Aorta (tissue), 5 donors: ENCODE data around the gene SLC39A11. TPM values are rescaled to one million over a fixed set of nuclear protein-coding genes. Genes with fewer than 3 reads are reported as not detected.

ENCODE experiments used
- ATAC-seq: fragments of 200-7000 bp; cut with Tn5 transposase; one replicate; pipeline ENCODE4 v1.9.1; 2022; ENCODE audit warnings: moderate library complexity; ENCODE audit not compliant: low FRiP score
- DNase-seq, 2 donors: peaks; one replicate each; pipeline ENCODE4 v3.0.0-alpha.2; 2020
- H3K27ac ChIP-seq, 2 donors: one replicate each; pipeline ENCODE4 v1.5.1; 2013; ENCODE audit warnings: low read length in 2 of 2, mild to moderate bottlenecking in 2 of 2, moderate library complexity in 2 of 2, control low read depth in 1 of 2, inconsistent platforms in 1 of 2, low read depth in 1 of 2
- H3K27me3 ChIP-seq, 2 donors: one replicate each; pipeline ENCODE4 v1.6.1; 2013; ENCODE audit warnings: control low read depth in 1 of 2, low read length in 1 of 2, mild to moderate bottlenecking in 1 of 2, moderate library complexity in 1 of 2; ENCODE audit not compliant: insufficient read depth in 2 of 2, control insufficient read depth in 1 of 2
- H3K36me3 ChIP-seq, 2 donors: one replicate each; pipeline ENCODE4 v1.6.1; 2013; ENCODE audit warnings: control low read depth in 1 of 2, low read length in 1 of 2, mild to moderate bottlenecking in 1 of 2; ENCODE audit not compliant: insufficient read depth in 2 of 2, control insufficient read depth in 1 of 2
- H3K4me1 ChIP-seq, 2 donors: one replicate each; pipeline ENCODE4 v1.6.1; 2013; ENCODE audit warnings: low read length in 2 of 2, control low read depth in 1 of 2, mild to moderate bottlenecking in 1 of 2, moderate library complexity in 1 of 2; ENCODE audit not compliant: insufficient read depth in 2 of 2, control insufficient read depth in 1 of 2
- H3K4me3 ChIP-seq, 2 donors: one replicate each; pipeline ENCODE4 v1.5.1; 2013; ENCODE audit warnings: low read length in 2 of 2, control low read depth in 1 of 2, mild to moderate bottlenecking in 1 of 2
- H3K9me3 ChIP-seq: one replicate; pipeline ENCODE4 v1.6.1; 2013; ENCODE audit warnings: mild to moderate bottlenecking, low read length; ENCODE audit not compliant: control insufficient read depth
- WGBS, 2 donors: extraction: QIAGEN DNeasy Blood & Tissue Kit; methylation state at CpG; one replicate each; pipeline ENCODE4 v1.1.7; 2013; 5-methylcytosine and 5-hydroxymethylcytosine counted together
- intact Hi-C, 2 donors: fragments of 100-400 bp; cut with DNase I; formaldehyde crosslinking; loops; one replicate each; pipeline versions ENCODE4 v1.14.2 to v1.15.0; 2022
- long read RNA-seq, 2 donors: library from polyadenylated mRNA; unstranded; transcript quantifications; one replicate each; pipeline ENCODE4 v2.0.0, GENCODE V29; 2020 to 2021
- polyA plus RNA-seq, 2 donors: library from polyadenylated mRNA; stranded (reverse); fragments of 200-250 nt; gene quantifications; one replicate each; pipeline ENCODE4 v1.2.3, GENCODE V29; 2013
- total RNA-seq, 2 donors: library from RNA; stranded (reverse); fragmentation: NEBNext Ultra II Directional; extraction: Animal tissue kit (Norgen Biotek cat#: 25700); gene quantifications; one replicate each; pipeline ENCODE4 v1.2.1, GENCODE V29; 2021
- donor health status: healthy with polysubstance abuse.
- donor health status: Bipolar disorder and iron deficiency.
- donor health status: DM: no; HTN: no; CAD: no.
- donor health status: DM: no; HTN: no; CAD: no.
- donor health status: DM: yes; HTN: yes; CAD: no.

Gene SLC39A11, protein sequence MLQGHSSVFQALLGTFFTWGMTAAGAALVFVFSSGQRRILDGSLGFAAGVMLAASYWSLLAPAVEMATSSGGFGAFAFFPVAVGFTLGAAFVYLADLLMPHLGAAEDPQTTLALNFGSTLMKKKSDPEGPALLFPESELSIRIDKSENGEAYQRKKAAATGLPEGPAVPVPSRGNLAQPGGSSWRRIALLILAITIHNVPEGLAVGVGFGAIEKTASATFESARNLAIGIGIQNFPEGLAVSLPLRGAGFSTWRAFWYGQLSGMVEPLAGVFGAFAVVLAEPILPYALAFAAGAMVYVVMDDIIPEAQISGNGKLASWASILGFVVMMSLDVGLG
- total RNA-seq (10 to 100 TPM; 22.7 to 31.8 TPM), polyA plus RNA-seq (10 to 100 TPM in 1 of 2 donors, 1 to 10 TPM in 1; 9.3 to 12.3 TPM)
- long read RNA-seq, donor 1, transcript SLC39A11-202 (10 exons, 2,752 nt), result minor isoform, 7 of 54 reads
- long read RNA-seq, donor 1, transcript SLC39A11-201 (10 exons, 2,737 nt), result major isoform, 17 of 54 reads
- long read RNA-seq, donor 1, partial matches to known transcripts, result 1 of 54 reads
- long read RNA-seq, donor 1, other reads (novel, unspliced or antisense), result 29 of 54 reads
- long read RNA-seq, donor 2, partial matches to known transcripts, result 0 of 16 reads
- long read RNA-seq, donor 2, other reads (novel, unspliced or antisense), result 14 of 16 reads

DNA sequence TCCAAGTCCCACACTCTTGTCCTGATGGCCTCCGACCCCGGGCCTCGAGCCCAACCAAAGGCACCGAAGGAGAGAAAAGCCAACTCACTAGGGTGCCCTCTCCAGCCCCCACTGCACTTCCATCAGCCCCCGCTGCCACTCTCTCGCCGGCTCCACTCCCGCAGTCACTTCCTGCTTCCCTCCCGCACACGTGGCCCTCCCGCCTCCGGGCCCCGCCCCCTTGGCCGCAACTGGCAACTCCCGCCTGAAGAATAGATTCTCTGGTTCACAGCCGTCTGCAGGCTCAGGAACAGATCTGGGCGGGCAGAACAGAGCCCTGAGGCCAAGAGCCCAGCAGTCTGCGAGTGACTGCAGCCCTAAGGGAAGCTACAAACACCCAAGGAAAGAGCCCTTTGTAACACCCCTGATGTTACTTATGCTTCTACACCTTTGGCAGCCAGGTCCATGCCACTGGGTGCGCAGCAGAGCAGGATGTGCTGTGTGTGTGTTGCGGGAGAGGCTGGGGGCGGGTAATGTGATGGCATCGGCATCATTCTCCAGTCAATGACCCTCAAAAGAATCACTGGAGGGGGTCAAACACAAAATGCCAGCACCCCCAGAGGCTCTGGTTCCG is at the start of gene SLC39A11:
TSS of gene SLC39A11 (minus strand) at position 166 of the 613 bp plus-strand sequence. CDS start 3,924 bp downstream, outside the sequence.
- Histone ChIP-seq H3K4me3 (peak within 1 kb of the TSS; percentile 48 to 62), H3K36me3 (no peaks in the 10 kb centered on the region), H3K27me3 (no peaks in the 10 kb centered on the region), H3K4me1 (no peaks in the 10 kb centered on the region), H3K27ac (peak within 1 kb of the TSS in 1 of 2 donors; percentile 75), H3K9me3 (no peaks in the 10 kb centered on the region)
- ATAC-seq, result peak; percentile 96
- intact Hi-C loops, result loop anchor here in 1 of 2 donors (10.0 kb wide), 1 partner anchor 108 kb away; no protein-coding TSS in a partner anchor
- peak; percentile 96 to 98 for DNase-seq
- WGBS, 2 donors, result 10 to 11% methylated on average over 23 of the region's 23 CpGs

DNA sequence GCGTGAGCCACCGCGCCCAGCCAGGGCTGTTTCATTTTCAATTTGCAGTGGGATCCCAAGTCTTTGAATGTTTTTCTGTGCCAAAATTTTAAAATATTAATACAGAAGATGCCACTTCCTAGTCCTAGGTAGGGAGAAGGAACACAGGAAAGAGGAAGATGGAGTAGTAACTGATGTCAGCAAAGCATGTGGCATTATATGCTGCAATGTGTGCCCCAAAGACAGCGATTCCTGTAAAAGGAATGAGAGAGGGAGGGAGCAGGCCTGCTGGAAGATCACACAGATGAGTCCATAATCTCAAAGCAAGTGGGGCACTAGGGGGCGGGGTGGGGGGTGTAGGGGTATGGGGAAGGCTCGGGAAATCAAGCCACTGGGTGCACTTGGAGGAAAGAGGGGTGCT is 48.9 kb upstream of the SLC39A11 start:
- no peak overlapping the region for H3K4me3 ChIP-seq
- H3K4me1 ChIP-seq, result no peaks in the 10 kb centered on the region
- intact Hi-C loops, result no loop called here
- ATAC-seq (no peak), DNase-seq (no peak)
- peaks cover 0 to 1% of the 10 kb centered on the region in 2 donors for H3K27me3 ChIP-seq
- peaks cover 5% of the 10 kb centered on the region for H3K9me3 ChIP-seq
- WGBS, 2 donors, result 87 to 90% methylated on average over 6 of the region's 6 CpGs
- no peak overlapping the region for H3K27ac ChIP-seq
- H3K36me3 ChIP-seq, result no peaks in the 10 kb centered on the region

DNA sequence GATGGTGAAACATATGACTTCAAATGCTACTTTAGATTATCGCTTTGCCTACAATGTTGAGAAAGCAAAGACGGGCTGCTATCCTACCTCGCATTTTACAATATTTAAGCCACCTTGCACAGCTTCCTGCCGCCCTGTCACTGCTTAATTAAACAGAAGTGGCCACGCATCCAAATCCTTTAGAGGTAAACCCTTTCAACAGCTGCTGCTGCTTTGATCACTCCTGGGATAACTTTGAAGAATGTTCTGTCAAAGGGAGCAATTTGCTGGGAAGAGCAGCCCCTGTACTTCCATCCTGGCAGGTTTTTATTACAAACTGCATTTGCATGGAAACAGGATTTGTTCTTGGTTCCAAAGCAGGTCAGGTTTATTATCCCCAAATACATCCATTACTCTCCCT is 48.1 kb upstream of the SLC39A11 start:
- Histone ChIP-seq H3K4me3 (no peak overlapping the region), H3K36me3 (no peaks in the 10 kb centered on the region), H3K4me1 (no peaks in the 10 kb centered on the region), H3K9me3 (peaks cover 4% of the 10 kb centered on the region), H3K27ac (no peak overlapping the region), H3K27me3 (peaks cover 0 to 1% of the 10 kb centered on the region in 2 donors)
- intact Hi-C loops, result no loop called here
- no peak for ATAC-seq
- DNase-seq, result no peak
- WGBS, 2 donors, result 37 to 42% methylated on average over 5 of the region's 5 CpGs

DNA sequence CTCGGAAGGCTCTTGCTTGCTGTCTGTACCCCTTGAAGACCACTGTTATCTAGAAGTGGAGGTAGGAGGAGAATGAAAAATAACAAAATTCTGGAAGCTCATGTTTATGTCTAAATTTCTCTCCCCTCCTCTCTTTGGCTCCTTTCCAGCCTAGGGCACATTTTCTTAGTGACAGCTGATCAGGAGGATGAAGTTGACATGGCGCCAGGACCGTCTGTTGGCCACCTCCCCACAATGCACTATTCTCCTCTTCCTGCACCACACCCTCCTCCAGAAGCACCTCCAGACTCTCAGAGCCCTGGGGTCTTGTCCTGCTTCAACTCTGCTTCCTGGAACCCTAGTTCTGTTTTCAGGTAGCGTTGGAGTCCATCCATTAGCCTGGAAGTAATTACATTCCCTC is 46.8 kb upstream of the SLC39A11 start:
- WGBS, 2 donors, result 55 to 57% methylated on average over 4 of the region's 4 CpGs
- ATAC-seq, result no peak
- H3K4me3 ChIP-seq, result no peak overlapping the region
- no peak for DNase-seq
- no peaks in the 10 kb centered on the region for H3K4me1 ChIP-seq
- intact Hi-C loops, result no loop called here
- H3K27me3 ChIP-seq, result no peaks in the 10 kb centered on the region
- H3K27ac ChIP-seq, result no peak overlapping the region
- H3K9me3 ChIP-seq, result peaks cover 2% of the 10 kb centered on the region
- no peaks in the 10 kb centered on the region for H3K36me3 ChIP-seq

DNA sequence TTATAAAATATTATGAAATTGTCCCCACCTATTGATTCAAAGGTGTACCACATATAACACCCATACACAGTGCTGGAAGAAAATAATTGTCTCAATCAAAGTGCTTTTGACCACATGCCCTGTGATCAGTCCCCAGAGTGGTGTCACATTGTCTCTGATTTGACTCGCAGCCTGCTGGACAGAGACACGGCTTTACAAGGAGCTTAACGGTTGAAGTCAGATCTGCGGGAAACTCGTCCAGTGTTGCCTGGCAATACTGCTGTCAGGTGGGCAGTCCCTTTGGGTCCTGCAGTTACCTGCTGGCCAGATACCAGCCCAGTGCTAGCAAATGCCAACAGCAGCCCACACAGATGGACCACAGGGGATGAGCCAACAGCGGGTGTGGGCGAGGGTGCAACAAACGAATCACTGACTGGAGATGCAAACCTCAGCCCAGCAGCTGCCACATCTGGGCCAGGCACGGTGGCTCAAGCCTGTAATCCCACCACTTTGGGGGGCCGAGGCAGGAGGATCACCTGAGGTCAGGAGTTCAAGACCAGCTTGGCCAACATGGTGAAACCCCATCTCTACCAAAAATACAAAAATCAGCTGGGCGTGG is 46.2 kb upstream of the SLC39A11 start:
- Histone ChIP-seq H3K4me3 (no peak overlapping the region), H3K27me3 (no peaks in the 10 kb centered on the region), H3K9me3 (no peaks in the 10 kb centered on the region), H3K4me1 (no peaks in the 10 kb centered on the region), H3K27ac (no peak overlapping the region), H3K36me3 (no peaks in the 10 kb centered on the region)
- ATAC-seq (no peak), DNase-seq (no peak)
- 55 to 61% methylated on average over 11 of the region's 11 CpGs for WGBS, 2 donors
- intact Hi-C loops, result no loop called here

DNA sequence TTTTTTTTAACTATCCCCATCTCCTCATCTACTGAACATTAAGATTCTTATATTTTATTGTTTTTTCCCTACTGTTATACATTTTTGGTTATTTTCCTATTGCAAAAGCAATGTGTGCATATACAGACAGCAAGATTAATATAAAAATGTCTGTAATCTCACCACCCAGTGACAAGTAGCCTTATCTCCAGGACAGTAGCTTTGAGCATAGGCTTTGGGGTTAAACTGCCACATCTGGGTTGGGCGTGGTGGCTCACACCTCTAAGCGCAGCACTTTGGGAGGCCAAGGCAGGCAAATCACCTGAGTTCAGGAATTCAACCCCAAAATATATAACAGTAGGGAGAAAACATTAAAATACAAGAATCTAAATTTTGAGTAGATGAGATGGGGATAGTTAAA is 44.9 kb upstream of the SLC39A11 start:
- intact Hi-C loops, result no loop called here
- no peaks in the 10 kb centered on the region for H3K27me3 ChIP-seq
- no peak for DNase-seq
- H3K27ac ChIP-seq, result no peak overlapping the region
- H3K4me3 ChIP-seq, result no peak overlapping the region
- no peaks in the 10 kb centered on the region for H3K9me3 ChIP-seq
- WGBS, 2 donors, result 78 to 89% methylated on average over 2 of the region's 2 CpGs
- no peaks in the 10 kb centered on the region for H3K36me3 ChIP-seq
- H3K4me1 ChIP-seq, result no peaks in the 10 kb centered on the region
- ATAC-seq, result no peak

DNA sequence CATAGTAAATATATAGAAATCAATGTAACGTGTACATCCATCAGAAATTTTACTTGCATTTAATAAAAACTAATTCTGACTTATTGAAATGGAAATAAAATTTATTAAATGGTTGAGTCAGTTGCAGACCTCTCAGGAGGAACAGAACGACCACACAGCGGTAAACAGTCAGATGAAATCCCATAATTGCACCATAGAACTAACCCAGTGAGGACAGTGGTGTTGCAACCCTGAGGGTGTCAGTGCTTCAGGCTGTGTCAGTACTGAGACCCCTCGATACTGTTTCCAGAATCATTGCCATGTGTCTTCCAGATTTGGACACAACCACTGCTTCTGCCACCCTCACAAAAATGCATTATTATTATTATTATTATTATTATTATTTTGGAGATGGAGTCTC is 43.3 kb upstream of the SLC39A11 start:
- DNase-seq (no peak), ATAC-seq (no peak)
- intact Hi-C loops, result no loop called here
- H3K27me3 ChIP-seq, result no peaks in the 10 kb centered on the region
- no peak overlapping the region for H3K4me3 ChIP-seq
- no peaks in the 10 kb centered on the region for H3K36me3 ChIP-seq
- no peaks in the 10 kb centered on the region for H3K9me3 ChIP-seq
- no peak overlapping the region for H3K27ac ChIP-seq
- 87 to 89% methylated on average over 4 of the region's 4 CpGs for WGBS, 2 donors
- H3K4me1 ChIP-seq, result no peaks in the 10 kb centered on the region

DNA sequence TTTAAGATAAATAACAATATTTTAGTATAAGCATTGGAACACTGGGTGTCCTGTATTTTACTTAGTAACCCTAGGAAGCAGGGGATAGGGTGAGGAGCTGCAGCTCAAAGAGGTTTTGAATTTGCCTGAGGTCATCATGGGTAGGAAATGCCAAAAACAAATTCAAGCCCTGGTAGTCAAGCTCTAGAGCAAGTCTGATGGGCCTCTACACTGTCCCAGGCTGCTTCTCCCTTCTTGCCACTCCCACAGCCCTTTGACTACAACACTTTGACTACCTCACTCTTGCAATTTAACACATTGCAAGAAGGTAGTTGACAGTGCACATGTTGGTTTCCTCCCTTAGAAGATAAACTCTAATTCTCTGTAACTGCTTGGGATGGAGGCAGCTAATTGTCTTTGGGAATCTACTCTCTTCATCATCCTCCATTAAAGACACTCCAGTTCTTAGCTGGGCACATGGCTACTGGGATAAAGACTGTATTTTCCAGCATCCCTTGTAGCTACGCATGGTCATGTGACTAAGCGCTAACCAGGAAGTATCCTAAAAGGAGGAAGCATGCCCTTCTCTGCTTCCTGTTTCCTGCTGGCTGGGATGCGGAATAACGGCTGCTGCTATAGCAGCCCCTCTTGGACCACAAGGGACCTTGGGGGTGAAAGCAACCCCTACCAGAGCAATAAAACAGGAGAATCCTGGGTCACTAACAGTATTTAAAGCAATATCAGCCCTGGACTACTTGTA is 41.6 kb upstream of the SLC39A11 start:
- 57 to 64% methylated on average over 4 of the region's 4 CpGs for WGBS, 2 donors
- Histone ChIP-seq H3K4me1 (no peaks in the 10 kb centered on the region), H3K9me3 (no peaks in the 10 kb centered on the region), H3K27ac (no peak overlapping the region), H3K27me3 (peaks cover 0 to 1% of the 10 kb centered on the region in 2 donors), H3K36me3 (no peaks in the 10 kb centered on the region), H3K4me3 (no peak overlapping the region)
- intact Hi-C loops, result no loop called here
- ATAC-seq (no peak), DNase-seq (no peak)
